Tibial nerve (tissue), 3 donors: Measurements from ENCODE around the gene HNRNPH3.

Experiments
- POLR2A ChIP-seq, 2 donors: fragments of 450-650 bp; IDR thresholded peaks; one replicate each; pipeline ENCODE4 v1.6.1; 2017; ENCODE audit warnings: antibody characterized with exemption in 2 of 2, mild to moderate bottlenecking in 2 of 2, moderate library complexity in 2 of 2
- TF ChIP-seq, protein P1 (sequence below), 5 experiments: fragments of 200-600 bp in 3 of 5; fragments of 450-650 bp in 2 of 5; sonication (generic) in 3 of 5; IDR thresholded peaks; one replicate each; pipeline ENCODE4 v1.5.1; 2016 to 2019; ENCODE audit warnings: antibody characterized with exemption in 5 of 5, mild to moderate bottlenecking in 3 of 5, moderate library complexity in 2 of 5

DNA sequence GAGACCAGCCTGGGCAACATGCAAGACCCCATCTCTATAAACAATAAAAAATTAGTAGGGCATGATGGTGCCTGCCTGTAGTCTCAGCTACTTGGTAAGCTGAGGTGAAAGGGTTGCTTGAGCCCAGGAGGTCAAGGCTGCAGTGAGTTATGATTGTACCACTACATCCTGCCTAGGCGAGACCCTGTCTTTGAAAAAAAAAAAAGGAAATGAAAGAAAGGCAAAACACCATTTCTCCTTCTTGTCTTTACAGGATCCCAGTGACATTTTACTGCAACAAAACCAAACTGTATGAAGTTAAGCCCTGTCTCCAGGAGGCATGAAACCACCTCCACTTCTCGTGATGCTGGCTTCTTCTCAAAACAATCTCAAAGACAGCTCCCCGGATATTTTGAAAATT, 30.7 kb downstream of the HNRNPH3 start:
- TF ChIP-seq, protein P1, sequence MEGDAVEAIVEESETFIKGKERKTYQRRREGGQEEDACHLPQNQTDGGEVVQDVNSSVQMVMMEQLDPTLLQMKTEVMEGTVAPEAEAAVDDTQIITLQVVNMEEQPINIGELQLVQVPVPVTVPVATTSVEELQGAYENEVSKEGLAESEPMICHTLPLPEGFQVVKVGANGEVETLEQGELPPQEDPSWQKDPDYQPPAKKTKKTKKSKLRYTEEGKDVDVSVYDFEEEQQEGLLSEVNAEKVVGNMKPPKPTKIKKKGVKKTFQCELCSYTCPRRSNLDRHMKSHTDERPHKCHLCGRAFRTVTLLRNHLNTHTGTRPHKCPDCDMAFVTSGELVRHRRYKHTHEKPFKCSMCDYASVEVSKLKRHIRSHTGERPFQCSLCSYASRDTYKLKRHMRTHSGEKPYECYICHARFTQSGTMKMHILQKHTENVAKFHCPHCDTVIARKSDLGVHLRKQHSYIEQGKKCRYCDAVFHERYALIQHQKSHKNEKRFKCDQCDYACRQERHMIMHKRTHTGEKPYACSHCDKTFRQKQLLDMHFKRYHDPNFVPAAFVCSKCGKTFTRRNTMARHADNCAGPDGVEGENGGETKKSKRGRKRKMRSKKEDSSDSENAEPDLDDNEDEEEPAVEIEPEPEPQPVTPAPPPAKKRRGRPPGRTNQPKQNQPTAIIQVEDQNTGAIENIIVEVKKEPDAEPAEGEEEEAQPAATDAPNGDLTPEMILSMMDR (IDR thresholded peaks at IDR 0.05) = no peak
- no peak for TF ChIP-seq POLR2A (IDR thresholded peaks at IDR 0.05)
